DMS 273 treated with DMSO at 0.1 percent for 48 hours (cell line): ENCODE results near the gene NLGN1.

Experiments
- DNase-seq: peaks from one replicate; lab custom pipeline; 2025; lab: John Stamatoyannopoulos, UW

Gene NLGN1

GRCh38 chr3:173841334-173841733 lies 443.8 kb downstream of the NLGN1 start:
- DNase-seq: no peak

DNA sequence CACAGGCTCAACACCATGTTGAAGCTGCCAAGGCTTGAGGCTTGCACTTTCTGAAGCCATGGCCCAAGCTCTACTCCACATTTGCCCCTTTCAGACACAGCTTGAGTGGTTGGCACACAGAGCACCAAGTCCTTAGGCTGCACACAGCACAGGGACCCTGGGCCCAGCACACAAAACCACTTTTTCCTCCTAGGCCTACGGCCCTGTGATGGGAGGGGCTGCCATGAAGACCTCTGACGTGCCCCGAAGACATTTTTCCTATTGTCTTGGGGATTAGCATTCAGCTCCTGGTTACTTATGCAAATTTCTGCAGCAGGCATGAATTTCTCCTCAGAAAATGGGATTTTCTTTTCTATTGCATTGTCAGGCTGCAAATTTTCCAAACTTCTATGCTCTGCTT lies 445.5 kb downstream of the NLGN1 start:
- no peak for DNase-seq

DNA sequence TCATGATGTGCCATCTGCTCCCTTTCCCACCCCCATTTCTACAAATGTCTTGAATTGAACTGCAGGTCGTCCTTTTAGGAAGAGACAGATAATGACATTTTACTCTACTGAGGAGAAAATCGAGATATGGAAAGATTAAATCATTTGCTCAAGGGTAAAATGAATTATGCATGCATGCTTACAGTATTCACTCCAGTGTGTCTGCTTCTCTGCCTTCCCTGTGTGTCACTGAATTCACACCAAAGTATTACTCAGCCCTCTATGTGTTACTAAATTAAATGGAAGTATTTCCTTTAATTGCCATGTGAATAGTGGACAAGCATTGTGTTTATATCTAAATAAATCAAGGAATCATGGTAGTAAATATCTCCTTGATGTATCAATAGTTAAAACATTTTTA lies 449.0 kb downstream of the NLGN1 start:
- no peak for DNase-seq

- DNase-seq: no peak
Measured at GRCh38 chr3:173849489-173849888, 451.9 kb downstream of the NLGN1 start.

GRCh38 chr3:173857154-173857553 lies 459.6 kb downstream of the NLGN1 start:
- DNase-seq: no peak

GRCh38 chr3:173862701-173863100 lies 465.2 kb downstream of the NLGN1 start:
- no peak for DNase-seq

GRCh38 chr3:173863551-173863950 lies 466.0 kb downstream of the NLGN1 start:
- DNase-seq: no peak

GRCh38 chr3:173865900-173866498 lies 468.5 kb downstream of the NLGN1 start:
- DNase-seq: no peak

DNA sequence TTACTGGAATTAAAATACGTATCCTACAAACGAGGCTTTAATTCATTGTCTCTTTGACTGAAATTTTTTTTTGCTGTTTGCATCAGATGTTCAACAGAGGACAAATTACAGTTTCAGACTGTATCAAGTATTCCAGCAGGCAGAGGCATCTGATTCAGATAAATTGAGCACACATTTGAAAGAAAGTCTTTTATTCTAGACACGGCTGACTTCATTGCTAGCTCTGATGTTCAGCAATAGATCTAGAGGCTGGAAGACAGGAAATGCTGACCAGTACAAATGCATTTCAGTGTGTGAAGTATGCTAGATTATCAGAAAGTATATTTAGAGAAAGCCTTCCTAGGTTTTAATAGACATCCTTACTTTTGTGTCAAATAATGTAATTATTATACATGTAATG lies 472.2 kb downstream of the NLGN1 start:
- no peak for DNase-seq

GRCh38 chr3:173870976-173871375 lies 473.4 kb downstream of the NLGN1 start:
- DNase-seq: no peak

GRCh38 chr3:173875790-173876189 lies 478.2 kb downstream of the NLGN1 start:
- no peak for DNase-seq

DNA sequence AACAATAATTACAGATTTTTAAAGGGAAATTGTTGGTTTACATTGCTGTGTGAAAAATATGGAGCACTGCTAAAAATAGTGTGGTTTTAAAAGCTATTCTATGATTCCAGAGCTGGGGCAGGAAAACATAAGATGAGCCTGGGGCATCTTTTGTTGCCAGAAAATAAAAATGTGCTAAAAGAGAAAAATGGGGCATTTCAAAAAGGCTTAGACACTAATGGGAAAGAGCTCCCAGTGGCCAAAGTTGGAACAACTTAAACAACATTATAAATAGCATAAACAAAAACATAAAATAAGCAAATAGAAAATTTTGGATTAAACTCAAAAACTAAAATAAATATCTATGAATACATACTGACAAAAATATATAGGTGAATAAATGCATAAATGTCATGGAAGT lies 478.9 kb downstream of the NLGN1 start:
- DNase-seq: no peak

- DNase-seq: no peak
Measured at GRCh38 chr3:173887888-173888287, 490.3 kb downstream of the NLGN1 start.

DNA sequence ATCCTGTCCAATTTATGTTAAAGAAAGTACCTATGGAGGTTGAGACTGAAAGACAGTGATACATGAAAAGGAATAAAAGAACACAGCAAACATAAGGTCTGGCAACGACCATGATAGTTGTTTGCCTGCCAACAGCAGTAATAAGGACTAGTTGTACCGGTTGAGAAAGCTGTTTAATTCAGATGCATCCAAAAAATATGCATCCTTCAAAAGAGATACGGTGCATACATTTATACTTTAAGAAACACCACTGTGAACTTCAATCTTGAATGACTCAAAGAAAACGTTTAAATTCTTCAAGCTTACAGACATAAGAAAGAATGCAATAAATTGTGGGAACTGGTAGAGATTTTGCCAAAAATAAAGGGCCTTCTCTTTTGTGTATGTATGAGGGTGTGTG lies 492.1 kb downstream of the NLGN1 start:
- no peak for DNase-seq

DNA sequence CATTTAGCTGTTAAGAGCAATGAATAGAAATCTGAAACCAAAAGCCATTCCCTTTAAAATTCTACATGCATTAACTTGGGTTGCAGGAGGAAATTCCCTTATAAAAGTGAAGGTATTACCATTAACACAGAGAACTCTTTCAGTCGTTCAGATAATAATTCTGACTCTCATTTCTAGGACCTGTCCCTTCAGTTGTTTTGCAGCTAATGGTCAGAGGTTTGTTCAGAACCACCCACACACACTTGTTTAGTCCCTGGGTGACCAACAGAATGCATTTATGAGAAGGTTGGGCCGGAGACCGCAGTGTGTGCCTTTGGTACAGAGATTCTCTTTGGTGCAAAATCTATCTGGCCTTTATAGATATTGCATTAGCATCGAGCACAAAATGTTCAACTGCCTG lies 492.5 kb downstream of the NLGN1 start:
- no peak for DNase-seq

DNA sequence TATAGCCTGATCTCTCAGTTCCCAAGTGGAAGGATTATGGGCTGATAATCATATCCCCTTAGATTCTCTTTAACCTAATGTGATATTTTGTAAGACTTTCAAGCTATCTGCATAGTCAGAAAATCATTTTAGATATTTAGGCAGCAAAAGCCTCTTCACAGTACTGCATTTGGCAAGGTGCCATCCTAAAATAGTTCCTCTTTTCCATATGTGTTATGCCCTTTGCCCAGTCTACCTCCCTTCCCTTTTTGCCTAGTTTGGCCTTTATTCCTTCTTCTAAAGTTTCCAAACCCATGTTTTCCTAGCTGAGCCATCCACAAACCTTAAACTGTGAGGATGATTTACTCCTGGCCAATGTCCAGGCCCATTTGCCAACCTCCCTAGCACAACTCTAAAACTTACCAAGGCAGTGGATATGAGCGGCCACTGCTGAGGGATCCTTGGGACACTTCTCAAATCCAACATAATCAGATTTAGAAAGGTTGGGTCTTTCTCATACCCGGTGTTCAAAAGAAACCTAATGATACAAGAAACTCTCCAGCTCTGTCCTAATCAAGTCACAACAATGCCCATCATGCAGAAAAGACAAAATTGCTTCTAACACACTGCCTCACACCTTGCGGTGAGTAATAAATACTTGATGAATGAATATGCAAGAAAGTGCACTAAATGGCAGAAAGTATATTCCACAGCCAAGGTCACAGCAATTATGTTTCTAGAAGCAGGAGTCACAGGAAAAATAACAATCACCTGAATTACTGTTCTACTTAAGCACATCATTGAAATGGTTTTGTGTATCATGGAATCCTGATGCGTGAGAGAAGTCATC lies 493.9 kb downstream of the NLGN1 start:
- no peak for DNase-seq

DNA sequence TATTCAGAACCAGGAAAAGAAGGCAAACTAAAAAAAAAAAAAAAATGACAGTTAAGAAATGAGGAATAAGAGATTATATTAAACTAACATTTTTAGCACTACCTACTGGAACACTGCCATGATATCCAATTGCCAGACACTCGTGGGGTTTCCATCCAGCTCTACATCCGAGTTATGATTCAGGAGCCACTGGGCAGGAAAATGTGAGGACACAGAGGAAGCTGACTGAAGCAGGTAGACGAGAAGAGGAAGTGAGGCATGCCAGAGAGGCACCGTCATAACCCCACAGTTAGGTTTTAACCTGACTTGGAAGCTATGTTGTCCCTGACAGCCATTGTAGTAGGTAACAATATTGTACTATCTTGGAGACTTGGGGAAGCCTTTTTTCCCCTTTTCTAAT lies 495.0 kb downstream of the NLGN1 start:
- DNase-seq: no peak

DNA sequence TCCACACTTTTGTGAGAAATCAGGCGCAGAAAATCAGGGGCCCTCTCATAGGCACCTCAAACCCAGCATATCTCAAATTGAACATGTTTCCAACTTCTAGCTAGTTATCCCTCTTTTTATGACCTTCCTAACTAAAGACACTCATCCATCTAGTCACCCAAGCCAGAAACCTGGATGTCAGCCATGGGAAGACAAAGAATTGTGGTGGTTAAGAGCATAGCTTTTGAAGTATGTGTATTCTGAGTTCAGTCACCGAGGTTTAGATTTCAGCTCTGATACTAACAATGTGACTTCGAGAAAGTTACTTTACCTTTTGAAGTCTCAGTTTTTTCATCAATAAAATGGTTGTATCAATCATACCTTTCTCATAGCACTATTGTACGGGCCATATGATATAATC lies 495.5 kb downstream of the NLGN1 start:
- no peak for DNase-seq

DNA sequence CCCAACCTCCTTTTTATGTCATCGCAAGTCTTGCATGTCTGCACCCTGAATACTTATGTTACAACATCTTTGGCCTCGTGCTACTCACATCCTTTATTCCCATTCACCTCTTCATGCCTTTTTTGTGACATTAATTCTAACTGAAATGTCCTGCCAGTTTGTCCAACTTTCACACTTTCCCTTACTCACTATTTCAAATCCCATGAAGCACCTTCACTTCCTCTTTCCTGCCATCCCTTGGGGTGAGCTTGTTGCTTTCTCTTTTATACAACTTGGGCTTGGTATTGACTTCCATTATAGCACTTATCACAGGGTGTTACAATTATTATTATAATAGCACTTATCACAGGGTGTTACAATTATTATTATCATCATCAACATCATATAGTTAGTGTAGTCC lies 496.3 kb downstream of the NLGN1 start:
- no peak for DNase-seq

GRCh38 chr3:173897631-173898030 lies 500.1 kb downstream of the NLGN1 start:
- no peak for DNase-seq

- DNase-seq: no peak
Measured at GRCh38 chr3:173901649-173902048, 504.1 kb downstream of the NLGN1 start.

- no peak for DNase-seq
Measured at GRCh38 chr3:173902401-173902800, 504.9 kb downstream of the NLGN1 start.

DNA sequence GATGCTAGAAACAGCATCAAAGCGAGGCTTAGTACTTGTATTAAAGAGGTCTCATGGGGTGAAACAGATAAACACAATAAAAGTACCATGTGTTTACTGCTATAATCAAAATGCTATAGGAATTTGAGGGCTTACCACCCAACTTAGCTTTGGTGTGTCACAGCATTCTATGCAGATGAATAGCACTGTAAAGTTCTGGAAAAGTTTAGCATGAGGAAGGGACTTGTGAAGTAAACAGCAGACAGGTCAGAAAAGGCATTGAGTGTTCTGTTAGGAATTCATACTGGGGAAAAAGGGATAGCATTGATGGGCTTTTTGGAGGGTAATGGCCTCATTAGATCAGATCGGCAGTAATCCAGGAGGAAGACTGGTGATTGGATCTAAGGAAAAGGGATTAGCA lies 505.3 kb downstream of the NLGN1 start:
- DNase-seq: no peak

GRCh38 chr3:173905381-173905780 lies 507.8 kb downstream of the NLGN1 start:
- DNase-seq: no peak
